Neuron (in vitro differentiated cells): Measurements from ENCODE around the gene FIZ1.
A peak's percentile ranks its signal among the peaks of the same experiment; 100 is the strongest.
"Not testable (repeated sequence)": the region's sequence is repeated elsewhere in the genome, so short reads cannot be mapped to it uniquely, and the experiment has no call there.

Experiments
- H2AFZ ChIP-seq: one replicate; pipeline ENCODE4 v1.6.1; 2013; ENCODE audit warnings: low read depth, mild to moderate bottlenecking, inconsistent platforms, low read length, moderate library complexity
- H3K27me3 ChIP-seq: one replicate; pipeline ENCODE4 v1.6.1; 2013; ENCODE audit warnings: low read length; ENCODE audit not compliant: insufficient read depth
- H3K36me3 ChIP-seq: one replicate; pipeline ENCODE4 v1.6.1; 2013; ENCODE audit warnings: low read length; ENCODE audit not compliant: insufficient read depth
- H3K4me1 ChIP-seq: one replicate; pipeline ENCODE4 v1.6.1; 2013; ENCODE audit warnings: low read length; ENCODE audit not compliant: insufficient read depth
- H3K4me3 ChIP-seq: 2 replicates; pipeline ENCODE4 v1.5.1; 2013; ENCODE audit warnings: mild to moderate bottlenecking, low read length, moderate library complexity
- H3K9me3 ChIP-seq: one replicate; pipeline ENCODE4 v1.6.1; 2013; ENCODE audit warnings: low read length

The FIZ1 gene

GRCh38 chr19:55579766-55580621 lies 19.3 kb downstream of the FIZ1 start:
- Histone ChIP-seq H3K4me1 (peaks cover 3% of the 10 kb centered on the region), H3K36me3 (peaks cover 17% of the 10 kb centered on the region), H3K4me3 (peak overlapping the region; percentile 96), H2AFZ (no peak overlapping the region), H3K9me3 (no peaks in the 10 kb centered on the region), H3K27me3 (no peaks in the 10 kb centered on the region)

DNA sequence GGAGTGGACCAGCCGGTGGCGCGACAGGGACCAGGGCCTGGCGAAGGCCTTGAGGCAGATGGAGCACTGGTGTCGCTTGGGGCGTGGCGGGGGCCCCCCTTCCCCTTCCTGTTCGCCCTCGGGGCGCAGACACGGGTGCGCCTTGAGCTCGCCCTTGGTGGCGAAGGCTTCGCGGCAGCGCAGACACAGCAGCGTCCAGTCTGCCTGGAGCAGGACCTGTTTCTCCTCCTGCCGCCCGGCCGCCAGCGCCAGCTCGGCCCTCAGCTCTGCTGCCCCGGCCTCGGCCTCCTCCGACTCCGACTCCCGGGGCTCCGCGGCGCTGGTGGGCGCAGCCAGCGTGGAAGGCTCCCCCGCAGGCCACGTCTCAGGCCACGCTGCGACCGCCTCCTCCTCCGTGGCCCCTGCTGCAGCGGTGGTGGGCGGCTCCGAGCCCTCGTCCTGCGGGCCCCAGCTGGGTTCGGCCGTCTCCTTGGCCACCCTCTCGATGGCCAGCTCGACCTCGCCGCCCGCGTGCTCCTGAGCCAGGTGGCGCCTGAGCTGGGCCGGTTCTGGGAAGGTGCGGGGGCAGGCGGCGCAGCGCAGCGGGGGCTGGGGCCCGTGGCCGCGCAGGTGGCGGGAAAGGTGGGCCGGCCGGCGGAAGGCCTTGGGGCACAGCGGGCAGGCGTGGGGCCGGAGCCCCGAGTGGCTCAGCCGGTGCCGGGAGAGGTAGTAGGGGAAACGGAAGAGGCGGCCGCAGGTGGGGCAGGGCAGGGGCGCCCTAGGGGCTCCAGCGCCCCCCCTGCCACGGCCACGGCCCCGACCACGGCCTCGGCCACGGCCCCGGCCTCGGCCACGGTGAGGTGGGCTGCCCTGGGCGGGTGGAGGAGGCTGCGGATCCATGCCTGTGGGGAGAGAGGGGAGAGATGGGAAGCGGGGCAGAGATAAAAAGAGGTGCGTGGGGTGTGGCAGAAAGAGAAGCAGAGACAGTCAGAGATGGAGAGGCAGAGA lies 20.3 kb downstream of the FIZ1 start:
- no peaks in the 10 kb centered on the region for H3K27me3 ChIP-seq
- H3K4me1 ChIP-seq: peaks cover 3% of the 10 kb centered on the region
- peaks cover 17% of the 10 kb centered on the region for H3K36me3 ChIP-seq
- peak overlapping the region; percentile 96 for H3K4me3 ChIP-seq
- no peak overlapping the region for H2AFZ ChIP-seq
- no peaks in the 10 kb centered on the region for H3K9me3 ChIP-seq

- Histone ChIP-seq H3K4me1 (peaks cover 3% of the 10 kb centered on the region), H3K27me3 (no peaks in the 10 kb centered on the region), H2AFZ (no peak overlapping the region), H3K4me3 (no peak overlapping the region), H3K9me3 (no peaks in the 10 kb centered on the region), H3K36me3 (peaks cover 17% of the 10 kb centered on the region)
Observed at GRCh38 chr19:55578031-55578760, 21.1 kb downstream of the FIZ1 start.

DNA sequence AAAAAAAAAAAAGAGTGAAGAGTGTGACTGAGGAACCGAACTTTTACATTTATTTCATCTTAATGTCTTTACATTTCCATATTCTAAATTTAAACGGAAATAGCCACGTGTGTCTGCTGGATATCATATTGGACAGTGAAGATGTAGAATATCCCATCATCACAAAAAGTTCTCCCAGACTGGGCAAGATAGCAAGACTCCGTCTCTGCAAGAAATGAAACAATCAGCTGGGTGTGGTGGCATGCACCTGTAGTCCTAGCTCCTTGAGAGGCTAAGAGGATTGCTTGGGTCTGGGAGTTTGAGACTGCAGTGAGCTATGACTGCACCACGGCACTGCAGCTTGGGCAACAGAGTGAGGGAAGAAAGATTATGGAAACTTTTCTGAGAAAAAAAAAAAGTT lies 22.6 kb downstream of the FIZ1 start:
- Histone ChIP-seq H3K36me3 (peaks cover 17% of the 10 kb centered on the region), H3K9me3 (no peaks in the 10 kb centered on the region), H2AFZ (no peak overlapping the region)

GRCh38 chr19:55573929-55574328 lies 25.4 kb downstream of the FIZ1 start:
- not testable (repeated sequence) for H3K4me3 ChIP-seq, H3K27me3 ChIP-seq, H3K4me1 ChIP-seq, H2AFZ ChIP-seq, H3K9me3 ChIP-seq
- H3K36me3 ChIP-seq: peaks cover 15% of the 10 kb centered on the region

More for the DNA sequence above, 22.6 kb downstream of the FIZ1 start:
- Histone ChIP-seq H3K27me3 (no peaks in the 10 kb centered on the region), H3K4me3 (no peak overlapping the region), H3K4me1 (peaks cover 3% of the 10 kb centered on the region)

DNA sequence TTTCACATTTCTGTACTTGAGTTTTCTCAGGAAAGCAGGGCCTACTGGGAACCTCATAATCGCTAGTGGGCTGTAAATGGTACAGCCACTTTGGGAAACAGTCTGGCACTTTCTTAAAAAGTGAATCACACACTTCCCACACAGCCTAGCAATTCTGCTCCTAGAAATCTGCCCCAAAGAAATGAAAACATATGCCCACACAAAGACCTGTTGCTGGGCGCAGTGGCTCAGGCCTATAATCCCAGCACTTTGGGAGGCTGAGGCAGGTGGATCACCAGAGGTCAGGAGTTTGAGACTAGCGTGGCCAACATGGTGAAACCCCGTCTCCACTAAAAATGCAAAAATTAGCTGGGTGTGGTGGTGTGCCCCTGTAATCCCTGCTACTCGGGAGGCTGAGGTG lies 29.8 kb downstream of the FIZ1 start:
- H3K4me3 ChIP-seq, H3K27me3 ChIP-seq, H3K4me1 ChIP-seq, H3K36me3 ChIP-seq, H2AFZ ChIP-seq, H3K9me3 ChIP-seq: not testable (repeated sequence)

GRCh38 chr19:55567708-55568328 lies 31.5 kb downstream of the FIZ1 start:
- H3K27me3 ChIP-seq: no peaks in the 10 kb centered on the region
- H3K9me3 ChIP-seq: no peaks in the 10 kb centered on the region
- H3K4me3 ChIP-seq: no peak overlapping the region
- no peaks in the 10 kb centered on the region for H3K36me3 ChIP-seq
- H2AFZ ChIP-seq: no peak overlapping the region
- H3K4me1 ChIP-seq: peaks cover 4% of the 10 kb centered on the region

- Histone ChIP-seq H3K36me3 (no peaks in the 10 kb centered on the region), H3K4me3 (no peak overlapping the region), H3K27me3 (no peaks in the 10 kb centered on the region), H3K4me1 (peaks cover 4% of the 10 kb centered on the region), H3K9me3 (no peaks in the 10 kb centered on the region), H2AFZ (no peak overlapping the region)
Observed at GRCh38 chr19:55566823-55567222, 32.5 kb downstream of the FIZ1 start.

DNA sequence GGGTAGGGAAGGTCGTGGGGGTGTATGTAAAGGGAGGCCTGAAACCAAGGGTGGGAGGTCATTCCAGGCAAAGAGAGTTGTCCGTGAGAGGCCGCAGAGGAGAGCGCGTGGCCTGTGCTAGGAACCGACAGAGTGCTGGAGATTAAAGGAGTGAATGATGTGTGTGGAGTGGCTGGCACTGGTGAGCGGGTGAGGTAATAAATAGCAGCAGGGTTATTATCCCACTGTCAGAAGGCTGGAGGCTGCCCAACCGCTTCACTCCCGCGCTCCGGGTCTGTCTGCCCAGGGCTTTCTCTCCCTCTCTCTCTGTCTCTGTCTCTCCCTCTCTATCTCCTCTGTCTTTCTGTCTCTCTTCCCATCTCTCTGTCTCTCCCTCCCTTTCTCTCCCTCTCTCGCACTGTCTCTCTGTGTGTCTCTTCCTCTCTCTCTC lies 36.0 kb downstream of the FIZ1 start:
- Histone ChIP-seq H3K27me3 (no peaks in the 10 kb centered on the region), H3K9me3 (peaks cover 2% of the 10 kb centered on the region), H2AFZ (no peak overlapping the region), H3K4me3 (no peak overlapping the region), H3K36me3 (no peaks in the 10 kb centered on the region), H3K4me1 (peaks cover 4% of the 10 kb centered on the region)

GRCh38 chr19:55559684-55560083 lies 39.6 kb downstream of the FIZ1 start:
- H3K4me1 ChIP-seq: peaks cover 7% of the 10 kb centered on the region
- peaks cover 2% of the 10 kb centered on the region for H3K9me3 ChIP-seq
- H3K4me3 ChIP-seq: no peak overlapping the region
- H3K27me3 ChIP-seq: no peaks in the 10 kb centered on the region
- H2AFZ ChIP-seq: no peak overlapping the region
- H3K36me3 ChIP-seq: no peaks in the 10 kb centered on the region

DNA sequence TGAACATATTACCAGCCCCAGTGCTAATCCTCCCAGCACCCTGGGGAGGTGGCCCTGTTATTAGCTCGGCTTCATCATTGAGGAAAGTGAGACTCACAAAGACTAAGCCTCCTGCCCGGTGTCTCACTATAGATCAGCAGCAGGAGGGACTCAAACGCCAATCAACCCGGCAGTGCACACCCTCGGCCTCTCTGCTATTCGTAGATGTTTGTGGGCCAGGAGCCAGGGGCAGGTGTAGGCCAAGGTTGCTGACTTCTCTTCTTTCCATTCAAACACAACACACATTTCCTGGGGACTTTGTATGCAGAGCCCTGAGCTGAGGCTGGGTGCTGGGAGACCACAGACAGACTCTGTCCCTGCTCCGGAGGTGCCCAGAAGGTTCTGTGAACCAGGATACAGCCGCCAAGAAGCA lies 44.6 kb downstream of the FIZ1 start:
- no peak overlapping the region for H3K4me3 ChIP-seq
- H3K36me3 ChIP-seq: no peaks in the 10 kb centered on the region
- H3K27me3 ChIP-seq: no peaks in the 10 kb centered on the region
- peaks cover 25% of the 10 kb centered on the region for H3K4me1 ChIP-seq
- no peaks in the 10 kb centered on the region for H3K9me3 ChIP-seq
- peak overlapping the region; percentile 13 for H2AFZ ChIP-seq

- H3K4me3 ChIP-seq: no peak overlapping the region
- H3K36me3 ChIP-seq: no peaks in the 10 kb centered on the region
- H3K27me3 ChIP-seq: no peaks in the 10 kb centered on the region
- H3K4me1 ChIP-seq: peaks cover 29% of the 10 kb centered on the region
- H3K9me3 ChIP-seq: no peaks in the 10 kb centered on the region
- peak overlapping the region; percentile 13 for H2AFZ ChIP-seq
Observed at GRCh38 chr19:55554302-55554701, 45.0 kb downstream of the FIZ1 start.
